ENCODE measurements around the gene GNA12. TPM values are rescaled to one million over a fixed set of nuclear protein-coding genes. Genes with fewer than 3 reads are reported as not detected.

Gene GNA12
- total and polyA plus RNA-seq, 9 of the 15 experiments (the other 6 are each of a cell fraction or from before 2014, with no cell fraction given), result 0.65 to 32.7 (median 9.6) TPM

GRCh38 chr7:2771274-2771731 lies 72.8 kb downstream of the GNA12 start (continued):
- TF ChIP-seq ZBTB9 (CRISPR knock-in tag; IDR thresholded peaks at IDR 0.05) (no peak), STAT6 (CRISPR knock-in tag; IDR thresholded peaks at IDR 0.05) (no peak), DDX20 (tag; IDR thresholded peaks at IDR 0.05; ENCODE audit: low read depth) (no peak), BHLHE40 (IDR thresholded peaks at IDR 0.05; ENCODE audit: low read length) (peak; percentile 60), CHD1 (IDR thresholded peaks at IDR 0.05; ENCODE audit: low read length) (no peak), ZNF764 (CRISPR knock-in tag; IDR thresholded peaks at IDR 0.05; ENCODE audit: low read depth) (no peak), HDAC6 (IDR thresholded peaks at IDR 0.05; ENCODE audit: low read depth, low read length) (no peak), TAF9B (IDR thresholded peaks at IDR 0.05; ENCODE audit: partially characterized antibody) (peak; percentile 71), HNRNPL (IDR thresholded peaks at IDR 0.05; ENCODE audit: low read depth, low read length) (no peak), ZC3H4 (CRISPR knock-in tag; IDR thresholded peaks at IDR 0.05; ENCODE audit: borderline replicate concordance) (no peak), SRSF1 (IDR thresholded peaks at IDR 0.05; ENCODE audit: low read depth, low read length) (no peak), SNRNP70 (optimal IDR thresholded peaks at IDR 0.05; ENCODE audit: low read depth, low read length) (no peak), RUNX1 (IDR thresholded peaks at IDR 0.05; ENCODE audit: low read depth) (no peak), E2F4 (CRISPR knock-in tag; IDR thresholded peaks at IDR 0.05; ENCODE audit: low read depth) (no peak), KDM1A (IDR thresholded peaks at IDR 0.05) (peak; percentile 83), TOE1 (IDR thresholded peaks at IDR 0.05; ENCODE audit: borderline replicate concordance) (peak; percentile 66; the same call in 1 of the 2 replicates), TOE1 (CRISPR knock-in tag; IDR thresholded peaks at IDR 0.05; ENCODE audit: borderline replicate concordance, low read depth) (no peak), ZNF3 (CRISPR knock-in tag; IDR thresholded peaks at IDR 0.05) (no peak)

Data from K562 (cell line).